ENCODE data around the gene CAPZB.

GRCh38 chr1:19325368-19325957 is 159.9 kb downstream of the CAPZB start:
- TF ChIP-seq, protein P1, sequence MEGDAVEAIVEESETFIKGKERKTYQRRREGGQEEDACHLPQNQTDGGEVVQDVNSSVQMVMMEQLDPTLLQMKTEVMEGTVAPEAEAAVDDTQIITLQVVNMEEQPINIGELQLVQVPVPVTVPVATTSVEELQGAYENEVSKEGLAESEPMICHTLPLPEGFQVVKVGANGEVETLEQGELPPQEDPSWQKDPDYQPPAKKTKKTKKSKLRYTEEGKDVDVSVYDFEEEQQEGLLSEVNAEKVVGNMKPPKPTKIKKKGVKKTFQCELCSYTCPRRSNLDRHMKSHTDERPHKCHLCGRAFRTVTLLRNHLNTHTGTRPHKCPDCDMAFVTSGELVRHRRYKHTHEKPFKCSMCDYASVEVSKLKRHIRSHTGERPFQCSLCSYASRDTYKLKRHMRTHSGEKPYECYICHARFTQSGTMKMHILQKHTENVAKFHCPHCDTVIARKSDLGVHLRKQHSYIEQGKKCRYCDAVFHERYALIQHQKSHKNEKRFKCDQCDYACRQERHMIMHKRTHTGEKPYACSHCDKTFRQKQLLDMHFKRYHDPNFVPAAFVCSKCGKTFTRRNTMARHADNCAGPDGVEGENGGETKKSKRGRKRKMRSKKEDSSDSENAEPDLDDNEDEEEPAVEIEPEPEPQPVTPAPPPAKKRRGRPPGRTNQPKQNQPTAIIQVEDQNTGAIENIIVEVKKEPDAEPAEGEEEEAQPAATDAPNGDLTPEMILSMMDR (IDR thresholded peaks at IDR 0.05), result no peak
- TF ChIP-seq POLR2A (IDR thresholded peaks at IDR 0.05), result no peak

Measured in adrenal gland (tissue), 5 donors.